ENCODE data around the gene CACNA1C.

The CACNA1C gene

DNA sequence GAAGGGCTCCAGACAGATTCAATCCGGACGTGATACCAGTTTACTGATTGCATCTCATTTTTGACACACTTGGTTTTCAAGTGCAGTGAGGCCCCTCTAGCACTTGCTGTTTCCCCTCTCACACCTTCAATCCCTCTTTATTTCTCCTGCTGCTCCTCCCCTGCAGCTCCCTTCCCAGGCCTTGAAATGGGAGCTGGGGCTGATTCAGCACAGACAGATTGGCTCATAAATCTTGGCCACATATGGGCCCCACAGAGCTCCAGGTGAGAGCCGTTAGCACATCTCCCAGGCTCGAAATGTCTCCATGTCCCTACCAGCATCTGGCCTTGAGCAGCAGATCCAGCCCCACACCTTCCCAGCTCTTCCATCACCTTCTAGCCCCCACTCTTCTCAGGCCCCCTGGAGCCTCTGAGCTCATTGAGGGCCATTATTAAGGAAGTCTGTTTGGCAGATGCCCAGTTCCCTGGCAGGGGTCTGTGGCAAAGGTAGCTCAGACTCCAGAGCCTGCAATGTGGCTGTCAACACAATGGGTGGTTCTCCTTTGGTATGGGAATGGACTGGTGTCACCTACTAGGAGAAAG, 521.7 kb downstream of the CACNA1C start:
- no peak overlapping the region for H3K4me3 ChIP-seq (ENCODE audit: insufficient read depth, low read depth, low read length)
- H3K36me3 ChIP-seq (ENCODE audit: control insufficient read depth, insufficient read depth, low read length) = no peaks in the 10 kb centered on the region
- no peaks in the 10 kb centered on the region for H3K4me1 ChIP-seq (ENCODE audit: control insufficient read depth, insufficient read depth, low read length)
- H3K27me3 ChIP-seq (ENCODE audit: control insufficient read depth, insufficient read depth, low read length, poor library complexity, severe bottlenecking) = peaks cover 16% of the 10 kb centered on the region
- no peak overlapping the region for H3K27ac ChIP-seq (ENCODE audit: insufficient read depth, low read depth, low read length, poor library complexity, severe bottlenecking)
- no peaks in the 10 kb centered on the region for H3K9me3 ChIP-seq (ENCODE audit: control insufficient read depth, low read length)
- WGBS, 2 experiments = 91 to 95% methylated on average over 4 of the region's 4 CpGs

DNA sequence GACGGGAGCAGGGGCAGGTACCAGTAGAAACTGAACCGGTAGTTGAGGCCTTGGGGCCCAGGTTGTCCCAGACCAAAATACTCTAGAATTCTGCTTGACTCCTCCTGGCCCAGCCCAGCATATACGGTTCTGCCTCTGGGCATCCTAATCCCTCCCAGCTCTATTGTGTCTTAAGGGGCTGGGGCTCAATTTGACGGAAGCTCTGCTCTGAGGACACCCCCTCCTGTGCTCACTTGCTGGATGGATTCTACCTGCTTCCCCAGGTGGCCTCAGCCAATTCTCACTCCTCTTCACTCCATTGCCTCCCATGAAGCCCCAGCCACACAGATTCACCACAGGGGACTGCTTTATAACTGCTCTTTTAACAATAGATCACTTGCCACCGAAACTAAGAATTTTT, 522.5 kb downstream of the CACNA1C start:
- Histone ChIP-seq H3K4me1 (ENCODE audit: control insufficient read depth, insufficient read depth, low read length) (no peaks in the 10 kb centered on the region), H3K36me3 (ENCODE audit: control insufficient read depth, insufficient read depth, low read length) (no peaks in the 10 kb centered on the region), H3K9me3 (ENCODE audit: control insufficient read depth, low read length) (no peaks in the 10 kb centered on the region), H3K4me3 (ENCODE audit: insufficient read depth, low read depth, low read length) (no peak overlapping the region), H3K27me3 (ENCODE audit: control insufficient read depth, insufficient read depth, low read length, poor library complexity, severe bottlenecking) (peaks cover 16% of the 10 kb centered on the region), H3K27ac (ENCODE audit: insufficient read depth, low read depth, low read length, poor library complexity, severe bottlenecking) (no peak overlapping the region)
- WGBS, 2 experiments = 58 to 63% methylated on average over 5 of the region's 5 CpGs

DNA sequence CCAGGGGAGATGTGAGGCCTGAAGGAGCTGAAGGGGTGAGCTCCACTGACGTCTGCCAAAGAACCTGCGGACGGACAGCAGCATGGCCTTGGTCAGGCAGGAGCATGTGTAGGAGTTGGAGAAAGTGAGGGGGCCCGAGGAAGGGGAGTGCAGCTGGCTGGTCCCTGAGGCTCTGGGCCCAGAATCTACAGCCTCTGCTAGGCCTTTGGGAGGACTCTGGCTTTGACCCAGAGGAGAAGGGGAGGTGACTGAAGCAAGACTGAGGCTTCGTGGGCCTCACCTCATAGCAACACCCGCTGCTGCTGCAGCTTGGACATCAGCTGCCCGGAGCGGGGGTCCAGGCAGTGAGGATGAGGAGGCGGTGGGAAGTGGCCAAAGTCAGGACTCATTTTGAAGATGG, 525.4 kb downstream of the CACNA1C start:
- Histone ChIP-seq H3K27me3 (ENCODE audit: control insufficient read depth, insufficient read depth, low read length, poor library complexity, severe bottlenecking) (peaks cover 20% of the 10 kb centered on the region), H3K4me3 (ENCODE audit: insufficient read depth, low read depth, low read length) (no peak overlapping the region), H3K36me3 (ENCODE audit: control insufficient read depth, insufficient read depth, low read length) (no peaks in the 10 kb centered on the region), H3K9me3 (ENCODE audit: control insufficient read depth, low read length) (no peaks in the 10 kb centered on the region), H3K4me1 (ENCODE audit: control insufficient read depth, insufficient read depth, low read length) (no peaks in the 10 kb centered on the region), H3K27ac (ENCODE audit: insufficient read depth, low read depth, low read length, poor library complexity, severe bottlenecking) (no peak overlapping the region)
- 96 to 97% methylated on average over 9 of the region's 9 CpGs for WGBS, 2 experiments

DNA sequence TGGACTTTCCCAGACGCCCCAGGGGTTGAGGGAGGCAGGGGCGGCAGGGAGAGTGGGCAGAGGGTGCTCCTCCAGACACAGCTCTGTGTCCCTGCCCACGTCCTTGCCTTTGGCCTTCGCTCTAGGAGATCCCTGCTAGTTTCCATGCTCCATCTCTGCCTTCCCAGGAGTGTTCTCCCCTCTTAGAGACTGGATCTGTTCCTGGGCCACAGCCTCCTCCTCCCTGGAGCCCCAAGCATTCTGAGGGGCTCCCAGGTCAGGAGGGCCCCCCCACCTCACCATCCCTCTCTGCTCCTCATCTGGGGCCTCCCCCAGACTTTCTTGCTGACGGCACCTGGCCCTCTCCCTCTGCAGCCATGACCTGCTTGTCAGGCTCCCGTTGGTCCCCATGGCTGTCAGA, 526.0 kb downstream of the CACNA1C start:
- Histone ChIP-seq H3K36me3 (ENCODE audit: control insufficient read depth, insufficient read depth, low read length) (no peaks in the 10 kb centered on the region), H3K4me3 (ENCODE audit: insufficient read depth, low read depth, low read length) (no peak overlapping the region), H3K4me1 (ENCODE audit: control insufficient read depth, insufficient read depth, low read length) (no peaks in the 10 kb centered on the region), H3K27me3 (ENCODE audit: control insufficient read depth, insufficient read depth, low read length, poor library complexity, severe bottlenecking) (peaks cover 25% of the 10 kb centered on the region), H3K9me3 (ENCODE audit: control insufficient read depth, low read length) (no peaks in the 10 kb centered on the region), H3K27ac (ENCODE audit: insufficient read depth, low read depth, low read length, poor library complexity, severe bottlenecking) (no peak overlapping the region)
- 94 to 95% methylated on average over 6 of the region's 6 CpGs for WGBS, 2 experiments

DNA sequence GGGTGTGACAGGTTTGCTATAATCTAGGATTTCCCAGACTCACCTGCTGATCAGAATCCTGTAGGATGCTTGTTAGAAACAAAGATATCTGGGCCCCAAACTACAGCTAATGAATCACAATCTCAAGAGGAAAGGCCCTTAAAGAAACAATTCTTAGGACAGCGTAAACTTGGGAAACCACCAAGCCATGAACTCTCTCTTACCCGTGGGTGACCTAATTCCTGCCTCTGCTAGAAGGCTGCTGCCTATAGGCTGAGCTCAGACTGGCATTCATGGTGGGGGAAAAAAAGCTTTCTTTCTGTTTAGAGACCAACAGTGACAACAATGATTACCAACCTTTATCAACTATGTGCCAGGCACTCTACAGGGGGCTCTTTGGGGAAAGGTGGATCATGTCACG, 528.0 kb downstream of the CACNA1C start:
- 75 to 80% methylated on average over 3 of the region's 3 CpGs for WGBS, 2 experiments
- Histone ChIP-seq H3K27ac (ENCODE audit: insufficient read depth, low read depth, low read length, poor library complexity, severe bottlenecking) (no peak overlapping the region), H3K4me3 (ENCODE audit: insufficient read depth, low read depth, low read length) (no peak overlapping the region), H3K36me3 (ENCODE audit: control insufficient read depth, insufficient read depth, low read length) (no peaks in the 10 kb centered on the region), H3K27me3 (ENCODE audit: control insufficient read depth, insufficient read depth, low read length, poor library complexity, severe bottlenecking) (peaks cover 42% of the 10 kb centered on the region), H3K4me1 (ENCODE audit: control insufficient read depth, insufficient read depth, low read length) (no peaks in the 10 kb centered on the region), H3K9me3 (ENCODE audit: control insufficient read depth, low read length) (no peaks in the 10 kb centered on the region)

DNA sequence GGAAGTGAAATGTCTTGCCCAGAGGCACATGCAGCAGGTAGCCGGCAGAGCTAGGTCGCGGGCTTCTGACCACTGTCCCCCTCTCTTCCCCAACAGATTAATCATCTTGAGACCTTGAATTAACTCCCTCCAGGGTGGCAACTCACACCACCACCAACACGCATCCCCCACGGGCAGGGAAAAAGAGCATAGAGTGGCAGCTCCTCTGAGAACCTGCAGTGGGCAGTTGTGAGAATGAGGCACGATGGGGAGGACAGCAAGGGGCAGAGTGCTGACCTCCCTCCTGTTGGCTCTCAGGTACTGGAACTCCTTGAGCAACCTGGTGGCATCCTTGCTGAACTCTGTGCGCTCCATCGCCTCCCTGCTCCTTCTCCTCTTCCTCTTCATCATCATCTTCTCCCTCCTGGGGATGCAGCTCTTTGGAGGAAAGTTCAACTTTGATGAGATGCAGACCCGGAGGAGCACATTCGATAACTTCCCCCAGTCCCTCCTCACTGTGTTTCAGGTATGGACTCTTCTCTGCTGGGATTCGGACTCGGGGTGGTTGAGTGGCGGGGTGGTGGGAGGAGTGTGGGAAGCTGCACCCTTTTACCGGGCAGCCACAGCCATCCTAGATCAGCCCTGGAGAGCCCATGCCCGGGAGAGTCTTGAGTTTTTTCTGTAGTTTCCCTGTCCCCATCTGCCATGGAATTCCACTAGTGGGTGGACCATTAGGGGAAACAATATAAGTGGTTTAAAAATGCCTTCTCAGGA, 528.7 kb downstream of the CACNA1C start:
- Histone ChIP-seq H3K4me3 (ENCODE audit: insufficient read depth, low read depth, low read length) (no peak overlapping the region), H3K27me3 (ENCODE audit: control insufficient read depth, insufficient read depth, low read length, poor library complexity, severe bottlenecking) (peaks cover 42% of the 10 kb centered on the region), H3K4me1 (ENCODE audit: control insufficient read depth, insufficient read depth, low read length) (no peaks in the 10 kb centered on the region), H3K36me3 (ENCODE audit: control insufficient read depth, insufficient read depth, low read length) (no peaks in the 10 kb centered on the region), H3K9me3 (ENCODE audit: control insufficient read depth, low read length) (no peaks in the 10 kb centered on the region), H3K27ac (ENCODE audit: insufficient read depth, low read depth, low read length, poor library complexity, severe bottlenecking) (no peak overlapping the region)
- WGBS, 2 experiments = 83 to 87% methylated on average over 15 of the region's 15 CpGs

DNA sequence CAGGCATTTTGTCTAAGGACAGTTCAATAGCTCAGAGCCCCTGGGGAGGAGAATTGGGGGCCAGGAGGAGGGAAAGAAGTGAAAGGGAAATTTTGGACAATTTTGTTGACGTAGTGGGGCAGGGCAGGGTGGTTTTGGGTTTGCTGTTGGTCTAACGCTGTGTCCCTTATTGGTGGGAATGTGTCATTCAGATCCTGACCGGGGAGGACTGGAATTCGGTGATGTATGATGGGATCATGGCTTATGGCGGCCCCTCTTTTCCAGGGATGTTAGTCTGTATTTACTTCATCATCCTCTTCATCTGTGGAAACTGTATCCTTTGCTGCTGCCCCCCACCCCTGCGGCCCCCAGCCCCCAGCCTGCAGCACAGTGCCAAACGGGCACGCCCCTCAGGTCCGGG, 529.8 kb downstream of the CACNA1C start:
- Histone ChIP-seq H3K4me3 (ENCODE audit: insufficient read depth, low read depth, low read length) (no peak overlapping the region), H3K4me1 (ENCODE audit: control insufficient read depth, insufficient read depth, low read length) (no peaks in the 10 kb centered on the region), H3K27ac (ENCODE audit: insufficient read depth, low read depth, low read length, poor library complexity, severe bottlenecking) (no peak overlapping the region), H3K36me3 (ENCODE audit: control insufficient read depth, insufficient read depth, low read length) (no peaks in the 10 kb centered on the region), H3K27me3 (ENCODE audit: control insufficient read depth, insufficient read depth, low read length, poor library complexity, severe bottlenecking) (peaks cover 42% of the 10 kb centered on the region), H3K9me3 (ENCODE audit: control insufficient read depth, low read length) (no peaks in the 10 kb centered on the region)
- WGBS, 2 experiments = 75 to 82% methylated on average over 7 to 9 of the region's 9 CpGs

DNA sequence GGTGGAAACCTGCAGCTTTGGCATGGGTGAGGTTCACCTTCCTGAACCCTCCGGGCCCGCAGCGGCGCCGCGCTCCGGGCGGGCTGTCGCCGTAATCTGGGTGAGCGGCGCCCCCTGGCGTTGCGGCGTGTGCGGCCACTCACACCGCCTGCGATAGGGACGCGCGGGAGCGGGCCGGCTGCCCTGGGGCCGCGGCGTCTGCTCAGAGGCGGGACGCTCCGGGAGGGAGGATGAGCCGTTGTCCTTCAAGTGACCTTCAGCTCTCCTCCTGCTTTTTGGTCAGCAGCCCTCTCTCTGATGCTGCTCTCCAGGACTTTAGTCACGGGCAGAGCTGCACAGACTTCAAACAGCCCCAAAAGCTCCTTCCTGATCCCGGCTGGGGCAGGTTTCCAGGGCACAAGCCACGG, 530.3 kb downstream of the CACNA1C start:
- no peak overlapping the region for H3K4me3 ChIP-seq (ENCODE audit: insufficient read depth, low read depth, low read length)
- 8% methylated on average over 33 of the region's 33 CpGs for WGBS, 2 experiments
- H3K9me3 ChIP-seq (ENCODE audit: control insufficient read depth, low read length) = no peaks in the 10 kb centered on the region
- H3K27me3 ChIP-seq (ENCODE audit: control insufficient read depth, insufficient read depth, low read length, poor library complexity, severe bottlenecking) = peaks cover 42% of the 10 kb centered on the region
- H3K4me1 ChIP-seq (ENCODE audit: control insufficient read depth, insufficient read depth, low read length) = no peaks in the 10 kb centered on the region
- H3K27ac ChIP-seq (ENCODE audit: insufficient read depth, low read depth, low read length, poor library complexity, severe bottlenecking) = no peak overlapping the region
- no peaks in the 10 kb centered on the region for H3K36me3 ChIP-seq (ENCODE audit: control insufficient read depth, insufficient read depth, low read length)

DNA sequence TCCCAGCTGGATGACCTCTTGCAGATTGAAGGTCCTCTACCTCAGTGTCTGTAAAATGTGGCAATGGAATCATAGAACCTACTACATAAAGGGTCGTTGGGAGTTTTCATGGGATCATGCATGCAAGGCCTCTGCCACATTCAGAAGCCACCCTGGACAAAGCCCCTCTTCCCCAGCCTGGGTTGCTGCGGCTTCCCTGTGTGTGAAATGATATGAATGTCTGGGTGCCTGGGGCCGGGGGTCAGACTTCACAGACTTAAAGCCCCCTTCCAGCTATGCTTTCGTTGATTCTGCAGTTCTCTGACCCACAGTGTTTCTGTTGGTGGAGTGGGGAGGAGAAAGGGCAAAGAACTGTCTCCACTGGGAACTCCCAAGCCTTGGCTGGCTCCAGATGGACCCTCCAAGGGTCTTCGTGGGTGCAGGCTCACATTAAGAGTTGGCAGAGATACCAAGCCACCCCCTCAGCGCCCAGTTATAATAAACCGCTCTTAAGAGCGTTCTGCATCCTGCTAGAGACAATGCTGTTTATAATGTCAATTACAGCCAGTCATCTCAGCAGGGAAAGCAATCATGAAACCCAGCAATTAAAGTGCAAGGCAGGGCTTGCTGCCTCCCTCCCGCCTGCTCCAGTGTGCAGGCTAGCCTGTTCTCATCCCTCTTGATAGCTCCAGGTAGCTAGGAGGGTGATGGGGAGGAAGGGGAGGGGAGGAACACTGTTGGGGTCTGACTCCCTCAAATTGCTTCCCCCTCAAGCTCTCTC, 531.0 kb downstream of the CACNA1C start:
- Histone ChIP-seq H3K27ac (ENCODE audit: insufficient read depth, low read depth, low read length, poor library complexity, severe bottlenecking) (no peak overlapping the region), H3K4me3 (ENCODE audit: insufficient read depth, low read depth, low read length) (no peak overlapping the region), H3K9me3 (ENCODE audit: control insufficient read depth, low read length) (no peaks in the 10 kb centered on the region), H3K4me1 (ENCODE audit: control insufficient read depth, insufficient read depth, low read length) (no peaks in the 10 kb centered on the region), H3K27me3 (ENCODE audit: control insufficient read depth, insufficient read depth, low read length, poor library complexity, severe bottlenecking) (peaks cover 42% of the 10 kb centered on the region), H3K36me3 (ENCODE audit: control insufficient read depth, insufficient read depth, low read length) (no peaks in the 10 kb centered on the region)
- 90 to 94% methylated on average over 9 of the region's 9 CpGs for WGBS, 2 experiments
